ENCODE data around the gene CDC42SE2.
"Not testable (repeated sequence)": the region's sequence is repeated elsewhere in the genome, so short reads cannot be mapped to it uniquely, and the experiment has no call there.

CDC42SE2 gene

GRCh38 chr5:131366428-131366827 lies 102.6 kb downstream of the CDC42SE2 start:
- no peak for DNase-seq (ENCODE audit: low read depth)

- no peak for DNase-seq (ENCODE audit: low read depth)
Measured at GRCh38 chr5:131367219-131367860, 103.5 kb downstream of the CDC42SE2 start.

- no peak for DNase-seq (ENCODE audit: low read depth)
Measured at GRCh38 chr5:131368866-131369265, 105.0 kb downstream of the CDC42SE2 start.

GRCh38 chr5:131369558-131369957 lies 105.7 kb downstream of the CDC42SE2 start:
- DNase-seq (ENCODE audit: low read depth): no peak

GRCh38 chr5:131371835-131372234 lies 108.0 kb downstream of the CDC42SE2 start:
- DNase-seq (ENCODE audit: low read depth): no peak

- no peak for DNase-seq (ENCODE audit: low read depth)
Measured at GRCh38 chr5:131373265-131373664, 109.4 kb downstream of the CDC42SE2 start.

- DNase-seq (ENCODE audit: low read depth): no peak
Measured at GRCh38 chr5:131375351-131375750, 111.5 kb downstream of the CDC42SE2 start.

- no peak for DNase-seq (ENCODE audit: low read depth)
Measured at GRCh38 chr5:131377346-131377745, 113.5 kb downstream of the CDC42SE2 start.

GRCh38 chr5:131377785-131378325 lies 114.0 kb downstream of the CDC42SE2 start:
- no peak for DNase-seq (ENCODE audit: low read depth)

- no peak for DNase-seq (ENCODE audit: low read depth)
Measured at GRCh38 chr5:131378721-131379541, 115.1 kb downstream of the CDC42SE2 start.

- DNase-seq (ENCODE audit: low read depth): peak; percentile 30
Measured at GRCh38 chr5:131379723-131380122, 115.9 kb downstream of the CDC42SE2 start.

- not testable (repeated sequence) for DNase-seq (ENCODE audit: low read depth)
Measured at GRCh38 chr5:131380238-131380637, 116.4 kb downstream of the CDC42SE2 start.

- no peak for DNase-seq (ENCODE audit: low read depth)
Measured at GRCh38 chr5:131381021-131381420, 117.2 kb downstream of the CDC42SE2 start.

- DNase-seq (ENCODE audit: low read depth): no peak
Measured at GRCh38 chr5:131381777-131382176, 117.9 kb downstream of the CDC42SE2 start.

- no peak for DNase-seq (ENCODE audit: low read depth)
Measured at GRCh38 chr5:131382407-131383395, 118.8 kb downstream of the CDC42SE2 start.

GRCh38 chr5:131384173-131384572 lies 120.3 kb downstream of the CDC42SE2 start:
- DNase-seq (ENCODE audit: low read depth): no peak

GRCh38 chr5:131384616-131385214 lies 120.9 kb downstream of the CDC42SE2 start:
- no peak for DNase-seq (ENCODE audit: low read depth)

- DNase-seq (ENCODE audit: low read depth): no peak
Measured at GRCh38 chr5:131386124-131386523, 122.3 kb downstream of the CDC42SE2 start.

- DNase-seq (ENCODE audit: low read depth): no peak
Measured at GRCh38 chr5:131386779-131387178, 122.9 kb downstream of the CDC42SE2 start.

GRCh38 chr5:131387255-131387654 lies 123.4 kb downstream of the CDC42SE2 start:
- no peak for DNase-seq (ENCODE audit: low read depth)

- no peak for DNase-seq (ENCODE audit: low read depth)
Measured at GRCh38 chr5:131389096-131389868, 125.4 kb downstream of the CDC42SE2 start.

Data from stimulated activated CD8-positive, alpha-beta memory T cell treated with anti-CD3 and anti-CD28 coated beads, Interleukin-15, amount 100 ng/mL, for 1 hour (primary cell).